Mesenteric fat pad (tissue), 1 donor: ENCODE measurements around the gene FAM221A. TPM values are rescaled to one million over a fixed set of nuclear protein-coding genes. Genes with fewer than 3 reads are reported as not detected.
A peak's percentile ranks its signal among the peaks of the same experiment; 100 is the strongest.
"Not testable (repeated sequence)": the region's sequence is repeated elsewhere in the genome, so short reads cannot be mapped to it uniquely, and the experiment has no call there.

Experiments
- DNase-seq: peaks from one replicate; pipeline ENCODE4 v3.0.0-alpha.2; 2020; ENCODE audit warnings: low spot score
- long read RNA-seq: library from polyadenylated mRNA; unstranded; transcript quantifications from one replicate; pipeline ENCODE4 v2.0.0, GENCODE V29; 2020
- total RNA-seq: library from RNA; stranded (reverse); fragmentation: NEBNext Ultra II Directional; extraction: Animal tissue kit (Norgen Biotek cat#: 25700); gene quantifications from one replicate; pipeline ENCODE4 v1.2.1, GENCODE V29; 2021
- donor health status: DM: yes; HTN: yes; CAD: no.

The FAM221A gene
- 6.2 TPM for total RNA-seq
- long read RNA-seq, partial matches to known transcripts: 0 of 7 reads
- long read RNA-seq, other reads (novel, unspliced or antisense): 5 of 7 reads

- peak; percentile 97 for DNase-seq
Observed at GRCh38 chr7:23679898-23680413, at the start of gene FAM221A. Gene FAM221A, plus strand, starts transcription at chr7:23680199. Its CDS starts 20 bp downstream, at chr7:23680219.

GRCh38 chr7:23633417-23633816 is 46.6 kb upstream of the FAM221A start:
- DNase-seq: no peak

GRCh38 chr7:23645822-23646221 is 34.2 kb upstream of the FAM221A start:
- no peak for DNase-seq

DNA sequence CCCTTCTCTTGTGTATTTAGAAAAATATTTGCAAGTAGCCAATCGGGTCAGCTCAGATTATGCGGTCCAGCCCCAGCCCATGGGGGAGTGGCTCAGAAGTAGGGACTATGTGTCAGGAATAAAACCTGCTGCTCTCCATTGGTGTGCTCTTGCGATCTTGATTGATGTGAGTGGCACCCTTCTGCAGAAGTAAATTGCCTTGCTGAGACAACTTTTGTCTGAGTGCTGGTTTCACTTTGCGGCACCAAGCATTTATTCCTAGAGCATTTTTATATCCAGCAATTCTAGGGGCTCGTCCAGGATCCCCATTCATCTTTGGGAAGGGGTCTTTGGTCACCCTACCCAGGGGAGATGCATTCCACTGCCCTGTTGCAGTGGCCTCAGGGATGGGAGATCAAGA is 26.1 kb upstream of the FAM221A start:
- no peak for DNase-seq

DNA sequence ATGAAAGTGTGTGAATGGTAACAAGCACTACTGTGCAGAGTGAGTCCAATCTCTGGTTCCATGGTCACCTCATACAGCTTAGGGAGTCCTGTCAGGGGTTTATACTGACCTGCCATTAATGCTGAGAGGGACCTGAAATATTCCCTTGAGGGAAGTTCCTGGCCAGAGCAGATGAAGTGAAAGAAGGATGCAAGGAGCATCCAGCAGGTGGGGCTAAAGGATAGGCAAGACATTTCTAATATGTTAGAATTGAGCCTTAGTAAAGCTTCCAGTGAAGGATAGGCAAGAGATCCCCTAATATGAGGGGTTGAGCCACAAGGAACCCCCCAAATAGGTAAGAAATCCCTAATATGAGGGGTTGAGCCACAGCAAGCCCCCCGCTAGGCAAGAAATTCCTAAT is 25.5 kb upstream of the FAM221A start:
- no peak for DNase-seq

DNA sequence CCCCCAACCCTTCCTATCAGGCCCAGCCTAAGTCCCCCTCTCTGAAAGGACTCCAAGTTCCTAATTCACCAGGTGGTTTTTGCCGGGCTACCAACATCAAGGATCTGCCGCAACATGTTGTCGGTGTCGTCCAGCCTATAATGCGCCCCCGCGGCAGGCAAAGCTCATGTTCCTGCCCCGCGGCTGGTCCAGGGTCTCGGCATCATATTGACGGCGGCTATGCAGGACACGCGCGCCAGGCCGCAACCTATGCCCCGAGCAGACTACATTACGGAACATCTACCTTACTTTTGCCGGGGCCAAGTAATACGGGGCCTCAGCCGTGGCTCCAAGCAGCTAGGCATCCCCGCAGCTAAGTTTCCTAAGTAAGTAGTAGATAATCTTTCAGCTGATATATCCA is 24.6 kb upstream of the FAM221A start:
- no peak for DNase-seq

DNA sequence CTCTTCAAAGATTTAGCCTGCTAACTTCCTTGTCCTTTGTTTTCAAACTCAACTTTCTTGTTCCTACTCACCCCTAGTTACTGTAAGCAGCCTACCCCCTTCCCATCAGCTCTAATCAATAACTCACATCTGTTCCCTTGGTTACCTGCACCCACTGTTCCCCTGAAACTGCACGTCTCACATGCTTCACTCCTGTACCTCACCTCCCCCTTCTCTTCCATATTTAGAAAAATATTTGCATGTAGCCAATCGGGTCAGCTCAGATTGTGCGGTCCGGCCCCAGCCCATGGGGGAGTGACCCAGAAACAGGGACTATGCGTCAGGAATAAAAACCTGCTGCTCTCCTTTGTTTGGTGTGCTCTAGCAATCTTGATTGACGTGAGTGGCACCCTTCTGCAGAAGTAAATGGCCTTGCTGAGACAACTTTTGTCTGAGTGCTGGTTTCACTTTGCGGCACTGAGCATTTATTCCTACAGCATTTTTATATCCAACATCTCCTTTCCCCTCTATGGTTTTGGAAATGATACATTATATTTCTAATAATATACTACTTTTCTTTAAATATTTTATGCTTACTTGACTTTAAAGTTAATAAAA is 21.1 kb upstream of the FAM221A start:
- no peak for DNase-seq

DNA sequence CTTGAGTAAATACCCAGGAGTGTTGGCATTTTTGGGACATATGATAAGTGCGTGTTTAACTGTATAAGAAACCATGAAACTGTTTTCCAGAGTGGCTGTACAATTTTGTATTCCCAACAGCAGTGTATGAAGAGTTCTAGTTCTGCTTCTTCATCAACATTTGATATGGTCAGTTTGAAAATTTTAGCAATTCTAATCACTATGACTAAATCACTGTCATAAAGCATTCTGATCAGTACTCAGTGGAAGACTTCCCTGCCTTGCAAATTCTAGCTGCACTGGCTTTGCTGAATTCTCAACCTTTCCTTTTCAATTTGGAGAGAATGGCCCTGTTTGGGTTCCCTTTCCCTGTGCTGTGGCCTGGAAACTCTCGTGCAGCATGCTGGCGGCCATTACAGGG is 18.6 kb upstream of the FAM221A start:
- no peak for DNase-seq

DNA sequence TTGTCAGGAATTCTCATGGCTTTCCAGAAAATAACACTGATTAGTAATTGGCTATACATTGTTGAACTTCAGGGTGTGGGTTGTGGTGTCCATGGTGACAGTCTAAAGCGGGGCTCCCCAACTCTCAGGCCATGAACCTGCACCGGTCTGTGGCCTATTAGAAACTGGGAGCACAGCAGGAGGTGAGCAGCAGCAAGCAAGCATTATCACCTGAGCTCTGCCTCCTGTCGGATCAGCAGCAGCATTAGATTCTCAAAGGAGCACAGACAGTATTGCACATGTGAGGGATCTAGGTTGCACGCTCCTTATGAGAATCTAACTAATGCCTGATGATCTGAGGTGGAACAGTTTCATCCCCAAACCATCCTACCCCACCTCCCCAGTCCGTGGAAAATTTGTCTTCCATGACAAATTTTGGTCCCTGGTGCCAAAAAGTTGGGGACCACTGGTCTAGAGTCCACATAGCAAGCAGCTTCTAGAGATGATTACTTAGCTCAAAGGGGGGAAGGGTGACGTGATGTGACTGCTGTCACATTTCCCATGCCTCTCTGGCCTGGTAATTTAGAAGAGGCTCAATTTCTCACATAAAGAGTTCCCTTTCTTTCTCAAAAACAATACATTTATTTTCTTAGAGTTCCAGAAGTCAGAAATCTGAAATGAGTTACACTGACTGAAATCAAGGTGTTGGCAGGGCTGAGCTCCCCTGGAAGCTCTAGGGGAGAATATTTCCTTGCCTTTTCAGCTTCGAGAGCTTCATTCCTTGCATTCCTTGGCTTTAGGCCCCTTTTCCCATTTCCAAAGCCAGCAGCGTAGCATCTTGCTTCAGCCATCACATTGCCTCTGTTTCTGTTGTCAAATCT is 17.6 kb upstream of the FAM221A start:
- no peak for DNase-seq

- no peak for DNase-seq
Observed at GRCh38 chr7:23662984-23663313, 17.1 kb upstream of the FAM221A start.

- no peak for DNase-seq
Observed at GRCh38 chr7:23664122-23664521, 15.9 kb upstream of the FAM221A start.

- no peak for DNase-seq
Observed at GRCh38 chr7:23672033-23672432, 8.0 kb upstream of the FAM221A start.

GRCh38 chr7:23680414-23681405 is 711 bp downstream of the FAM221A start:
- DNase-seq: no peak

- not testable (repeated sequence) for DNase-seq
Observed at GRCh38 chr7:23684041-23684440, 4.0 kb downstream of the FAM221A start.

- DNase-seq: no peak
Observed at GRCh38 chr7:23685731-23686130, 5.7 kb downstream of the FAM221A start.

DNA sequence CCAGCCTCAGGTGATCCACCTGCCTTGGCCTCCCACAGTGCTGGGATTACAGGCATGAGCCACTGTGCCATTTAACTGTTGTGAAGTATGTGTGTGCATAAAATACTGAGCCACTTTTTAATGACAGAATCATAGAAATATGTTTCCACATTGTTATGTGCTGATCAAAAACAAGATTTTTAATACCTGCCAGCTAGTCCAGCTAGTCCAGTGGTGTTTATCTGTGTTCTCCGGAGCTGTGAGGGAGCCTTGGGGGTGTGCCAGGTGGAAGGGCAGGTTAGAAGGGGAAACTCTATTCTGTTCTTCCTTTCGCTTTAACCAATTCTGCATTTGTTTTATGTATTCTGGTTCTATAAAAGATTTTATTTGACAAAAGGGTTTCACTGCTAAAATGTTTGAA is 7.0 kb downstream of the FAM221A start:
- no peak for DNase-seq

- DNase-seq: no peak
Observed at GRCh38 chr7:23689165-23689564, 9.2 kb downstream of the FAM221A start.

- DNase-seq: no peak
Observed at GRCh38 chr7:23691320-23691719, 11.3 kb downstream of the FAM221A start.

DNA sequence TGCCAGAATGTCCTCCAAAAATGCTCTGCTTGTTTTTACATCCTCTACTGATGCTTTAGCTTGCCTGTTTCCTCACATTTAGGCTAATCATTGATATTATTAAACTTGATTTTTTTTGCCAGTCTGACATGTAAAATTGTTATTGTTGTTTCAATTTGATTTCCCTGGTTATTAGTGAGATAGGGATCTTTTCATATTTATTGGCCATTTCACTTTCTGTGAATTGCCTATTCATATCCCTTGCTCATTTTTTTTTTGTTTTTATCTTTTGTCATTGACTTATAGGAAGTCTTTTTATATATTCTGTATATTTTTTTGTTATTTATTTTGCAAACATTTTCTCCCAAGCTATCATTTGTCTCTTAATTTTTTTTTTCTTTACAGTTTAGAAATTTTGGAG is 13.2 kb downstream of the FAM221A start:
- DNase-seq: no peak

- DNase-seq: no peak
Observed at GRCh38 chr7:23696916-23697441, 17.0 kb downstream of the FAM221A start.

GRCh38 chr7:23698822-23699221 is 18.8 kb downstream of the FAM221A start:
- DNase-seq: no peak
